Measurements from ENCODE around the gene HNRNPLL.
"Not testable (repeated sequence)": the region's sequence is repeated elsewhere in the genome, so short reads cannot be mapped to it uniquely, and the experiment has no call there.

Gene HNRNPLL

GRCh38 chr2:38619458-38620164 is 16.9 kb upstream of the HNRNPLL start:
- no peak for DNase-seq (ENCODE audit: low read depth in 2 of 2)

GRCh38 chr2:38617301-38617700 is 14.6 kb upstream of the HNRNPLL start:
- DNase-seq (ENCODE audit: low read depth in 2 of 2), result no peak

GRCh38 chr2:38615237-38615636 is 12.5 kb upstream of the HNRNPLL start:
- DNase-seq (ENCODE audit: low read depth in 2 of 2), result no peak

GRCh38 chr2:38613849-38614213 is 11.1 kb upstream of the HNRNPLL start:
- DNase-seq (ENCODE audit: low read depth in 2 of 2), result no peak

GRCh38 chr2:38613126-38613848 is 10.6 kb upstream of the HNRNPLL start:
- DNase-seq (ENCODE audit: low read depth in 2 of 2), result no peak

GRCh38 chr2:38610851-38611801 is 8.4 kb upstream of the HNRNPLL start:
- no peak for DNase-seq (ENCODE audit: low read depth in 2 of 2)

DNA sequence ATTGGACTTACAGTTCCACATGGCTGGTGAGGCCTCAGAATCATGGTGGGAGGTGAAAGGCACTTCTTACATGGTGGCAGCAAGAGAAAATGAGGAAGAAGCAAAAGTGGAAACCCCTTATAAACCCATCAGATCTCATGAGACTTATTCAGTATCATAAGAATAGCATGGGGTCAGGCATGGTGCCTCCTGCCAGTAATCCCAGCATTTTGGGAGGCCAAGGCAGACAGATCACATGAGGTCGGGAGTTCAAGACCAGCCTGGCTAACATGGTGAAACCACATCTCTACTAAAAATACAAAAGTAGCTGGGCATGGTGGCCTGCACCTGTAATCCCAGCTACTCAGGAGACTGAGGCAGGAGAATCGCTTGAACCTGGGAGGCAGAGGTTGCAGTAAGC is 6.5 kb upstream of the HNRNPLL start:
- DNase-seq (ENCODE audit: low read depth in 2 of 2), result not testable (repeated sequence)

DNA sequence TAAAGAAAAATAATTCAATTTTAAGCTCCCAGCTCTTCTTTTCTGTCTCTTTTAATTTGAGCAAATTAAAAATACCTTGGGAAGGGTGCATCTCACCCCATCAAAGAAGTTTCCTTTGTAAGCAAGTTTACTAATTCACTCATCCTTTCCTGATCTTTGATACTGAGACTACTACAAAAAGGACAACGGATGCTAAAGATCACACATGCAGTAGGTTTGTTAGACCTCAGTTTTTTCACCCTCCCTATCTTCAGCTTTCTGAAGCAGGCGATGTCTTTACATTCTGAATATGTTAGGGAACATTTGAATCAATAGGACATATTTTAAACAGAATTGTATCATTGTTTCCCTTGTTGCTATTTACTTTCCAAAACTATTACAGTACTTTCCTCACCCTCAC is 6.0 kb upstream of the HNRNPLL start:
- no peak for DNase-seq (ENCODE audit: low read depth in 2 of 2)

DNA sequence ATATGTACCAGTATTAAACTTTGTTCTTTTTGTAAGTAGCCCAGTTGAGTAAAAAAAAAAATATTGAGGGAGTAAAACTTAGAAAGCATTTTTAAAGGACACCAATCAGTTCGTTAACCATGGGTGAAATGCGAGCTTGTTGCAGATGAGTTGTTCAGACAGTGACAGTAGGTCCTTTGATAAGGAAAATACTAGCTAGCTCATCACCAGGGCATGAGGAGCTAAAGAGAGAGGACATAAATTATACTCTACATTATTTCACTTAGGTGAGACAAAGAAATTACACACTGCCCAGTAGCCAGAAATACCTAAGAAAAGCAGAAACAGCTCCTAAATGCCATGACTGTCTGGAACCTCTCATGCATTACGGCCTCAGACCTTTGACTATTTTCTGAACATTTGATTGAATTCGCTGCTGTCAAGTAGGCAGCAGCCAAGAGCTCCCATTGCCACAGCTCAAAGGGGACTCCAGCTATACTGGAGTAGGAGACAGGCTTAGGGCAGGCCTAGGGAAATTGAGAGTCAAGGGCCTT is 2.6 kb upstream of the HNRNPLL start:
- no peak for DNase-seq (ENCODE audit: low read depth in 2 of 2)

GRCh38 chr2:38603402-38604290 is 918 bp upstream of the HNRNPLL start:
- DNase-seq (ENCODE audit: low read depth in 2 of 2), result peak; percentile 69 to 71

DNA sequence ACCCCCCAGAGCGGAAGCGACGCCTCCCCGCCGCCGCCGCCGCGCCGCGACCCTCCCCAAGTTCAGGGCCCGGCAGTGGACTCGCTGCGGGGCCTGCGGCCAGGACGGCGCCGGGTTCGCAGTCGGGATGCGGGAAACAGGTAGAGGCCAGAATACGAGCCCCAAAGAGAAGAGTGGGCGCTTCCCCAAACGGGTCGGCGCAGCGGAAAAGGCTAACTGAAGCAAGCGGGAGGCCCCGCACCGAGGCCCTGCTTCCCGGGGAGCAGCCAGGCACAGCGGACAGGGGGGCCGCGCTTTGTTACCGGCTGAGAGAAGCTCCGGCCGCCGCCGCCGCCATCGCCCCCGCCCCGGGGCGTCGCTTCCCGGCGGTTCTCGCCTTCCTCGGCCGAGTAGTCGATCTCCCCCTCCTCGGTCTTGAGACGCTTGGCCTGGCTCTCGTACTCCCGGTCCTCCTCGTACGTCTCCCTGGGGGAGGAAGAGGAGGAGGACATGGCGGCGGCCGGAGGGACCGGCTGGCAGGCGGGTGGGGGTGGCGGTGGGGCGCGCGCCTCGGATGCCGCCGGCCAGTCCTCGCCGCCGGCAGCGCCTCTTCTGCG is 494 bp downstream of the HNRNPLL start:
- peak; percentile 13 to 23 for DNase-seq (ENCODE audit: low read depth in 2 of 2)

- no peak for DNase-seq (ENCODE audit: low read depth in 2 of 2)
Observed at GRCh38 chr2:38601463-38602135, 1.1 kb downstream of the HNRNPLL start.

- no peak for DNase-seq (ENCODE audit: low read depth in 2 of 2)
Observed at GRCh38 chr2:38600921-38601455, 1.7 kb downstream of the HNRNPLL start.

GRCh38 chr2:38600242-38600891 is 2.4 kb downstream of the HNRNPLL start:
- no peak for DNase-seq (ENCODE audit: low read depth in 2 of 2)

GRCh38 chr2:38599706-38600105 is 3.0 kb downstream of the HNRNPLL start:
- DNase-seq (ENCODE audit: low read depth in 2 of 2), result no peak

DNA sequence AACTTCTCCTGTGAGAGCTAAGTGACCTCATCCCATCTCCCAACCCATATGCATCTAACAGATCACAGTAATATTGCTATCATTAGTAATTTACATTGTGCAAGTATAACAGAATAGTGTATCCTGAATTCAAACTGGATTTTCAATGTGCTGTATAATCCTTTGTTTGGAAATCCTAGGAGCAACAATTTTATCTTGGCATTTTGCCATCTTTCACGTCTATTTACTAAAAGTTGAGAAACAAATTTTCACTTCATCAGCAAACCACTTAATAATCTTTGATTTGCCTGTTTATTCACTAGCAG is 3.8 kb downstream of the HNRNPLL start:
- DNase-seq (ENCODE audit: low read depth in 2 of 2), result no peak

GRCh38 chr2:38598200-38598990 is 4.3 kb downstream of the HNRNPLL start:
- DNase-seq (ENCODE audit: low read depth in 2 of 2), result no peak

- no peak for DNase-seq (ENCODE audit: low read depth in 2 of 2)
Observed at GRCh38 chr2:38597115-38597514, 5.6 kb downstream of the HNRNPLL start.

GRCh38 chr2:38596229-38596628 is 6.5 kb downstream of the HNRNPLL start:
- DNase-seq (ENCODE audit: low read depth in 2 of 2), result no peak

All from stimulated activated CD8-positive, alpha-beta memory T cell treated with anti-CD3 and anti-CD28 coated beads, Interleukin-2, amount 100 ng/mL, for 48 hours (primary cell).